NAMALWA (cell line): ENCODE measurements around the gene WWP2.
"Not testable (repeated sequence)": the region's sequence is repeated elsewhere in the genome, so short reads cannot be mapped to it uniquely, and the experiment has no call there.

Experiments used
- DNase-seq: peaks from one replicate; pipeline ENCODE4 v3.0.0-alpha.2; 2015; ENCODE audit warnings: low spot score

WWP2 gene

DNA sequence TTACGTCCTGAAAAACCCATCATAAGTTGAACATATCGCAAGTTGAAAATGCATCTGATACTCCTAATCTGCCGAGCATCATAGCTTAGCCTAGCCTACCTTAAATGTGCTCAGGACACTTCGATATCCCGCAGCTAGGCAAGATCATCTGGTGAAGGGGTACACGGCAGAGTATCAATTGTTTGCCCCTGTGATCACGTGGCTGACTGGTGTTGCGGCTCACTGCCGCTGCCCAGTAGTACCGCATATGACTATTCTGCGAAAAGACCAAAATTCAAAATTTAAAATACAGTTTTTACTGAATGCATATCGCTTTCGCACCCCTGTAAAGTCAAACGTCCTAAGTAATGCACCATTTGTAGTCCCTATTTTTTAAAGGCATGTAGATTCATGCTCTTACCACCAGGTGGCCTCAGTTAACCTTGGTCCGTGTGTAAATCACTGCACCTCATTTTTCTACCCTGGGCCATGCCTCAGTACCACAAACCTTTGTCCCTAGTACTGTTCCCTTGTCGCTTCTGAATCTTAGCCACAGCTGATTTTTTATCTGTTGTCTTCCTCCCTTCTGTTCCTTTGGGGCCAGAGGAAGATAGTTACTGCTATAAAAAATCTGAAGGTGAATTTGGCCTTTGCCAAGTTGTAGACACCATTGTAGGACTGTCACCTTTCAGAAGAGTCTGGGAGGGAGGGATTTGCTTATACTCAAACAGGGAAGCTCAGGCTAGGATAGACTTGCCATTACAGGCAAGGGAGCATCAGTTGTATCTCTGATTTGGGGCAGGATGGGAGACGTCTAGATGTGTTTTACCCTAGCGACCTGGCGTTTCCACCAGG is 34.4 kb downstream of the WWP2 start:
- peak; percentile 78 for DNase-seq

DNA sequence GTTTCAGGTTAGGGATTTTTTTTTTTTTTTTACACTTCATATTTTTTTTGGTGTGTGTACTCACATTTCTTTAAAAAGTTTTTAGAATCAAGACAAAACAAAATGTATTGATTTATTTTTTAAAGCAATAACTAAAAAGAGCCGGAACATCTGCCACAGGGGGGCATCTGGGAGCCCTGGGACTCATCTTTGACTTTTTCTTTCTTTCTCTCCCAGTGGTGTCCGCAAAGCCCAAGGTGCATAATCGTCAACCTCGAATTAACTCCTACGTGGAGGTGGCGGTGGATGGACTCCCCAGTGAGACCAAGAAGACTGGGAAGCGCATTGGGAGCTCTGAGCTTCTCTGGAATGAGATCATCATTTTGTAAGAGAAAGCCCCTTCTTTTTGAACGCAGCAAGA is 36.3 kb downstream of the WWP2 start:
- DNase-seq = no peak

DNA sequence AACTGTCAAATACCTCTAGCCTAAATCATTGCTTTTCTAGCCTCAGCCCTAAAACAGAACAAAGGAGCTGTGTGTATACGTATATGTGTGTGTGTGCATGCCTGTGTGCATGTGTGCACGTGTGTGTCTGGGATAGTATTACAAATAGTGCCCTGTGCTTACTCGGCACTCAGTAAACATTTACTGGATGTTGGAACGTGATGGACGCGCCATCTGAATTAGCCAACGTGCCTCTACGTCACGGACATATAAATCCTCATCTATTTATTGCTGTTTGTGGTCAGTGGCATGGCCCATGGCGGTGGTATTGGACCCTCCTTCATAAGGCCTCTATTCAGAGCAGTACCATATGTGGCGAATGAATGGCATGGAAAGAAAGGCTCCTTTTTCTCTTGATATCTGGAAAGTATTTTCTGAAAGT is 37.5 kb downstream of the WWP2 start:
- no peak for DNase-seq

DNA sequence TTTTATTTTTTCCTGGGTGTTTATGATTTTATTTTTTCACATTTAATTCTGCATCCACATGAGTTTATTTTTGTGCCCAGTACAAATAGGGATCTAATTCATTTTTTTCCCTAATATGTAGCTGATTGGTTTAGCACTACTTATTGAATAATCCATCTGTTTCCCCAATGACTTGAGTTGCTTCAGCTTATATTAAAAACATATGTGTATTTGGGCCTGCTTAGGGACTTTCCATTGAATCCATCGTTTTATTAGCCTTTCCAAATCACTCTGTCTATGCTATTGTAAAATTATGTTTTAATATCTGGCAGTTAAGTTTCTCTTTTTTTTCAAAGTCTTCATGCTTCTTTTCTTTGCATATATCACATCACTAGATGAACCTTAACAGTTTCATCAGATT is 42.2 kb downstream of the WWP2 start:
- no peak for DNase-seq

GRCh38 chr16:69806776-69807175 is 44.6 kb downstream of the WWP2 start:
- not testable (repeated sequence) for DNase-seq

- no peak for DNase-seq
Observed at GRCh38 chr16:69812688-69813014, 50.5 kb downstream of the WWP2 start.

DNA sequence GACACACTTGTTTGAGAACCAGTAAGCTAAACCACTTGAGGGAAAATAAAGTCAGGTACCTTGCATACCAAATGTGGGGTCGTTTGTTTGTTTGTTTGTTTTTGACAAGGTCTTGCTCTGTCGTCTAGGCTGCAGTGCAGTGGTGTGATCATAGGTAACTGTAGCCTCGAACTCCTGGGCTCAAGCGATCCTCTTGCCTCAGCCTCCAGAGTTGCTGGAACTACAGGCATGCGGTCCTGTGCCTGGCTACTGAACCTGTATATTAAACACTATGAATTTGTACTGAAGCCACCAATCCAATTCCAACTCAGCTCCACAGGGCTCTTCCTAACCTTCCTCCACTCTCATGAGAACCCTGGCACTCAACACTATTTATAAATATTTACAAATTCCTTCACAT is 51.9 kb downstream of the WWP2 start:
- DNase-seq = no peak

DNA sequence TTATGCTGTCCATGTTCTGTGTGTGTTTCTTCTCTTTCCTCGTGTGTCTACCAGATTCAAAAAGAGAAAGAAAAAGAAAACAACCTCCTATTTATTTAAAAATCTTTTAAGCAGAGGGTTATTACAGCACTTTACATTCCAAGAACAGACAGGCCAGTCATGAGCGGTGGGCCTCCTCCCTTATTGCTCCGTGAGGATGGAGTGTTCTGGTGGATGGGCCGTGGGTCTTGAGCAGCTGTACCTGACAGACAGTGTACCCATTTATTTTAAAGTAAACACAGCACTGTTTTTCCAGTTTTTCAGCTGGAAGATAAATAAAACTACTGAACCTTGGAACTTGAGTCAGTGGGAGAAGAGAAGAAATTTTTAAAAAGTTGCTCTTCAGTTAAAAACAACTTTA is 52.4 kb downstream of the WWP2 start:
- no peak for DNase-seq

- not testable (repeated sequence) for DNase-seq
Observed at GRCh38 chr16:69815216-69815883, 53.2 kb downstream of the WWP2 start.

DNA sequence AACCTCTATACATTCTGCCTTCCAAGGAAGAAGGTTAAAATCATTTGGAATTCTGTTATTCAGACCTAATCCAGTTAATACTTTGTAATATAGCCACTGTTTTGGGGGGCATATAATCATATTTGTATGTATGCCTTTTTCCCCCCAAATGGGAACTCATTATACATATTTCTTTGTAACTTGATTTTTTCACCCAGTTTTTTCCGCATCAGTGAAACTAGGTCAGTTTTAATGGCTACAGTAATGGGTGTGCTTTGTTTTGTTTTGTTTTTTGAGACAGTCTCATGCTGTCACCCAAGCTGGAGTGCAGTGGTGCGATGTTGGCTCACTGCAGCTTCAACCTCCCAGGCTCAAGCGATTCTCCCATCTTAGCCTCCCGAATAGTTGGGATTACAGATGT is 54.9 kb downstream of the WWP2 start:
- DNase-seq = no peak

- DNase-seq = no peak
Observed at GRCh38 chr16:69818891-69819545, 56.9 kb downstream of the WWP2 start.

DNA sequence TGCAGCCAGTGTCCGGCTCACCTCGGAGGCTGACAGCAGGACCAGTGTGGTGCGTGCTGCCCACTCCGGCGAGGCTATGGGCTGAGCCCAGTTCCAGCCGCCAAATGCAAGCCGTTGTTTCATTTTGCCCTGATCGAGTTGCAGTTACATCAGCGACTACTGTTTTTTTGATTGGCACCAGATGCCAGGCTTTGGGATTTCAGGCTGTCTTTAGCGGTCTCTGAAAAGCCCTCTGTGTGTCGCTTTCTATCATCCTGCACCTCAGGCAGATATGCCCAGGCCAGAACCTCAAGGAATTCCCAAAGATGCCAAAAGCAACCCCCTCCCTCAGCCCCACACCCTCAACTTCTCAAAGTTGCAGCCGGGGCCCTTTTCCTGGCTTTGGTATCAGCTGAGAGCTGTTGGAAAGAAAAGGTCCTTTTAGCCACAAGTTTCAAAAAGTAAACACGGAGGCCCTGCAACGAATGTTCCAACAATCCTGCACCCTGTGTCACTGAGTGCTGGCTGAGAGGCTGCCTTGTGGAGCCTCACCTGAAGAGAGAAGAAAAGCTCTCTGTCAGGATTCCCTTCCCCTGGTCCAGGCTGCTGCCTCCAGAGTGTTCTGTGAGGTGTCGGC is 58.9 kb downstream of the WWP2 start:
- no peak for DNase-seq

GRCh38 chr16:69821844-69822173 is 59.7 kb downstream of the WWP2 start:
- no peak for DNase-seq

GRCh38 chr16:69822174-69822935 is 60.2 kb downstream of the WWP2 start:
- DNase-seq = no peak

GRCh38 chr16:69823831-69824563 is 61.9 kb downstream of the WWP2 start:
- no peak for DNase-seq

- not testable (repeated sequence) for DNase-seq
Observed at GRCh38 chr16:69824564-69825142, 62.5 kb downstream of the WWP2 start.

DNA sequence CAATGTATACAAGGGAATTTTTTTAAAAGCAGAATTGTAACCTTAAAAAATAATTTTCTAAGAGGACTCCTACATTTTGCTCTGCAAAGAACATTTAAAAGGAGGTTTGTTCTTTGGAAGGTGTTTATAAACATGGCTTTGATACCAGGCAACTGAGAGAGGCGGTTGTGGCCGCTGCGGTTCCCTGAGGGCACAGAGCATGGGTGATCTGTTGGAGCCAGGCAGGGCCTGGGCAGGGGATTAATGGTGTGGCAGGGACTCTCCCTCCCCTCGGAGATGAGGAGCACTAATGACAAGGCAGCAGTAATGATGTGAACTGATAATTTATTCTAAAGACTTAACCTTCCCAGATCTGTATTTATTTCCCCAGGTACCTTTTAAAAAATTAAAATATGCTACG is 65.4 kb downstream of the WWP2 start:
- no peak for DNase-seq

DNA sequence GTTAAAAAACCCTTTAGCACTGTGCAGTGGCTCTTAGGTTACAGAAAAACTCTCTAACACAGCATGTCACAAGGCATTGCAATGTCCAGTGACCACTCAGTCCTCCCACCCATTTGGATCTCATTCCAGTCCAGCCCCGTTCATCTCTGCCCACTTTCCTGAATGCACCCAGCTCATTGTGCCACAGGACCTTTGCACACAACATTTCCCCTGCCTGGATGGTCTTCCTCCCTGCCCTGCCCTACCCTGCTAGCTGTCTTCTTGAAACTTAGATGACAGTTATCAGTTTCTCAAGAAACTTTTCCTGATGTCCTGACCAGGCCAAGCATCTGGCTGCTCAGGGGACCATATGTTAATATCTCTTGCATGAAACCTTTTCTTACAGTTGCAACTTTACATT is 67.2 kb downstream of the WWP2 start:
- no peak for DNase-seq

DNA sequence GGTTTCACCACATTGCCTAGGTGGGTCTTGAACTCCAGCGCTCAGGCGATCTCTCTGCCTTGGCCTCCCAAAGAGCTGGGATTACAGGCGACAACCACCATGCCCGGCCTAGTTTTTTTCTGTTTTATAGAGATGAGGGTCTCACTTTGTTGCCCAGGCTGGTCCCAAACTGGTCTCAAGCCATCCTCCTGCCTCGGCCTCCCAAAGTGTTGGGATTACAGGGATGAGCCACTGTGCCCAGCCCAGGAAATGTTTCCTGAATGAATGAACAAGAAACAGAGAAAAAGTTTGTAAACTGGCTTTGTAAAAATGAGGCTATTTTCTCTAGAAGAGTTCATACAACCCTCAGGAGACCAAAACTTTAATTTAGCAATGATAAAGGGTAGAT is 68.0 kb downstream of the WWP2 start:
- no peak for DNase-seq

DNA sequence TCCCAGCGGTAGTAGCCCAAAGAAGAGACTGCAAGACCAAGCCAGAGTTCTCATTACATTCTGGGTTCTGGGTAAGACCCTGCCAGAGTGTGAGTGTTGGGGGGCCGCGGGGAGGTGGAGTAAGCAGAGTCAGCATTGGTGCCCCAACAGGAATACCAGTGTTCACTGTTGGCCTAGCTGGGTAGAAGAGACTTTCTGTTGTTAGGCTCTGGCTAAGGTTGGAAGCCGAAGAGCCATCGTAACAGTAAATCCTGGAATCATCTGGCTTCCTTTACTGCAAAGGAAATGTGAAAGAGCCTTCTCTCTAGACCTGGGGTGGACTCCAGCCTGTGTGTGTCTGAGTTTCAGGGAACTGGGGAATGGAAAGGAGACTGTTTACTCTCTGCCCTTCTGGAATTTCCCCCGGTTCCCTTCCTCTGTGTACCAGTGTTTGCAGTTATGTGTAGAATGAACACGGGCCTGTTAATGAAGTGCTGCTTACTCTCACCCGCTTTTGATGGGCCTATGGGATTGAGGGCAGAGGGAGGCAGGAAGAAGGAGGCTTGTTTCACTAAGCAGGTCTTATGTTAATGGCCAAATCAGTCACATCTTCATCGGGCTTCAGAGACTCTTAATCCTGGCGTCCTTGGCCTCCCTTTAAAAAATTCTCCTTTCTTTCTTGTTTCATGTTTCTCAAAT is 68.5 kb downstream of the WWP2 start:
- no peak for DNase-seq
